T-helper 9 cell (primary cell): ENCODE results near the gene SERPINE1.

Experiments used
- DNase-seq: peaks from one replicate; pipeline ENCODE4 v3.0.0-alpha.2; 2020

The SERPINE1 gene

DNA sequence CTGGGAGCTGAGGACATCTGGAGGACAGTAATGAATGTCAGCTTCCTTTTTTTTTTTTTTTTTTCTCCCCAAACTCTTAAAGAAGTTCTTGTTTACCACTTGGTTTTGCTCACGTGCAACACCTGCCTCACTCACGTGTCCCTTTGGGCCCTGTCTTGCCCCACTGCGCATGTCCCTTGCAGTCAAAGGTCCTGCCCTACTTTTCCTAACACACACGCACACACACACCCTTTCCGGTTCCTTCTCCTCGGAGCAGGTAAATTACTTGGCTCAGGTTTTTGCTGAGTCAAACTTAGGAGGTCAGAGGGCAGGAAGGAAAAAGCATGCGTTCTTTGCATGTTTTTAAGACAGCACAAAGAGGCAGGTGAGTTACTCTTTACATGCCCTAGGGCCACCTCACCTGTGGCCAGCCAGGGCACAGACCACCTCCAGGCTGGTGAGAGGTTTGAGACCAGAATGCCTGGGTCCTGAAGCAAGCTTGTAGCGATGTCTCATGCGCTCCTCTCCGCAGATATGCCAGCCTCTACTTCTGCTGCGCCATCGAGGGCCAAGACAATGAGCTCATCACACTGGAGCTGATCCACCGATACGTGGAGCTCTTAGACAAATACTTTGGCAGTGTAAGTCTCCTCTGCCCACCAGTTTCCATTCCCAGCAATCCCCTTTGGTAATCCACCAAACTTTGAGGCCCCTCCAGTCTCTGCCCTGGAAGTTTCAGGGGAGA lies 30.1 kb downstream of the SERPINE1 start:
- DNase-seq = no peak

DNA sequence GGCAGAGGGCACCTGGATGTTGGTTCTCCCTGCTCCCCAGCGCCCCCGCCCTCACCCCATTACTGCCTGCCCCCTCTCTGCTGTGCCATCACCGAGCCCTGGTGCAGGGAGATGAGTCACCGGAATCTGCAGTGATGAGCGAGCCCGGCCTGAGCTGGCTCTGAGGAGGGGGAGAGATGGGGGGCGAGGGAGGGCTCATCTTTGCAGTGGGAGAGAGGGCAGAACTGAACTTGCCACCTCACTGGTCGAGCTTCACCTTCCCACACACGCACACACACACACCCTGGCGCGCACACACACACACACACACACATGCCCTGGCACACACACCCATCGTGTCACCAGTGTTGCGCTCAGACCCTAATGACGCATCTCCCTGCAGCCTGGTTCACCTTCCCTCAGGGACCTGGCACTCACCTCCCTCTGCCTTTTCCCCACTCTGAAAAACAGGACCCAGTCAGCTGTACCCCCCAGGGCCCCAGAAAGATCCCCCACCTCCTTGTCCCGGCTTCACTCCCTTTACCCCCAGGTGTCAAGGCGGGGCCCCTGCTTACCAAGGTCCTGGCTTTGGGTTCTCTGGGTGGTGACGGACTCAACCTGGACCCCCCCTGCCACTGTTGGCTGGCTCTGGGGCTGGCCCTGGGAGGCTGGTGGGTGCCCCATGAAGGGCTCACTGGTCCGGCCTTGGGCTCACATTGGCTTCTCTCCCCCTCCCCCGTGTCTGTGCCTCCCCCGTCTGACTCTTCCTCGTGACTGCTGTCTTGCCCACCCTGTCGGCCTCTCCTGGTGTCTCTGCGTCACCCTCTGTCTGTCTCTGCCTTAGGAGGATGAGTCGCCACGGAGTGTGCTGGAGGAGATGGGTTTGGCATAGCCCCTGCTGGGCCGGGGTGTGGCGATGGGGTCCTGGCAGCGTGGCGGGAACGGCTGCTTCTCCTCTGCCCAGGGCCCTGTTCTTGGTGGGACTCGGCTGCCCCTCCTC lies 33.1 kb downstream of the SERPINE1 start:
- DNase-seq = no peak

DNA sequence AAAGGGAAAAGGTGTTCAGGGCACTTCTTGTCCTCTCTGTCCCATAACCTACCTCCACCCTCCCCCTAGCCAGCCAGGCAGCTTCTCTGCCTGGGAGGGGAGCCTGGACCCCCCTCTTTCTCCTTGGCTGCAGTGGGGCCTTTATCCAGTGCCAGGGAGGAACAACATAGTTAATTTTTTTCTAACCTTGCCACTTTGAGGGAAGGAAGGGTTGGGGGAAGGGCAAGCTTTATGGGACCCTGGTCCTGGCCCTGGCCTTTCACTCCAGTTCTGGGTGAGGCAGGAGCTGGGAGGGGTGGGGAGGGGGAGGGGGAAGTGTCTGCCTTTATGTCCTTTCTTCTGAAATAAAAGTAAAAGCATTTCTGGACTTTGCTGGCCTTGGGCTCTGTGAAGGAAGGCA lies 34.0 kb downstream of the SERPINE1 start:
- DNase-seq = no peak

DNA sequence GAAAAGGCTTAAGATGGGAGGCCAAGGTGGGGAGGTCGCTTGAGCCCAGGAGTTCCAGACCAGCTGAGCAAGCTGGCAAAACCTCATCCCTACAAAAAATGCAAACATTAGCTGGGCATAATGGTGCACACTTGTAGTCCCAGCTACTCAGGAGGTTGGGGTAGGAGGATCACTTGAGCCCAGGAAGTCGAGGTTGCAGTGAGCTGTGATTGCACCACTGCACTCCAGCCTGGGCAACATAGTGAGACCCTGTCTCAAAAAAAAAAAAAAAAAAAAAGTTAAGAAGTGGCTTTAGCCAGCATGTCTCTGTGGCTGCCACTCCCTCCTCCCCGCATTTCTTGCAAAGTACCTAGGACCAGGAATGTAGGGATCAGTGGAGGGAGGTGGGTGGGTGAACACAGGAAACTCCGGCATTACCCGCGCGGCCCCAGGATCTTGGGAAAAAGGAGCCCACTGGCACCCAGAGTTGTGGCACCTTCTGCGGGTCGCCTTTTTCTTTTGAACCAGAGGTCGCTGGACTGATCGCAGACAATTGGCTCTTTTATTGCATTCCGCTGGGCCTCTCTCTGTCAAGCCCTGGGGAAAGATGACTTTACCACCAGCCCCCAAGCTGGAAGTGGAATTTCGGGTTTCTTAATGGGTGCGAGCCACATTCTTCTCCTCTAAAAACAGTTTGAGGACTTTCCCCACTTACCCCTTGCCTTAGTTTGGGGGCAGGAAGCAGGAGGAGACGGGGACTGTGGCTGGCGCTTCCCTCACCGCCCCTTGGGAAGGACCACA lies 35.0 kb downstream of the SERPINE1 start:
- DNase-seq = no peak

DNA sequence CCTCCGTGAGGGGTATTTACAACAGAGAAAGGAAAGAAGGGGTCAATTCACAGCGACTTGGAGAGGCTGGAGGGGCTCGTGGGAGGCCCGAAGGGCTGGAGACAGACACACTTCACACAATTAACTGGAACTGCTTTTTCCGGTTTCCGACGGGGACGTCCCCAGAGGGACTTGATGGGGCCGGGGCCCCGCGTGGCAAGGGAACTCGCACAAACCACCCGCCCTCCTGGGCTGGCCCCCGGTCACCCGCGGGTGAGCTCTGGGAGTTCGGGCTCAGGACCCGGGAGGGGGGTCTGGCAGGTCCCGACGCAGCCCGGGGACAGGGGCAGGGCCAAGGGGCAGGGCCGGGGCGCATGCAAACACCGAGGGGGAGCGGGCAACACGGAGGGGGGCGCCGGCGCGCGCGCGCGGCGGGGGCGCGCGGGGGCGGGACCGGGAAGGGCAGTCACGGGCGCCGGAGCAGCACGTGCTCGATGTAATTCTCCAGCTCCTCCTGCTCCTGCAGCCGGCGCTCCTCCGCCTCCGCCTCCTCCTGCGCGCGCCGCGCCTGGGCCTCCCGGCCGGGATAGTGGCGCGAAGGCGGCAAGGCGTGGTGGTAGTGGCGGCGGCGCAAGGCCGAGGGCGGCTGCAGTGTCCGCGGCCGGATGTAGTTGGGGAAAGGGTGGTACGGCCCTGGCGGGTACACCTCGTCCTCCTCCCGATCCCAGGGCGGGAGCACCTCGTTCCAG lies 35.8 kb downstream of the SERPINE1 start:
- DNase-seq = no peak

DNA sequence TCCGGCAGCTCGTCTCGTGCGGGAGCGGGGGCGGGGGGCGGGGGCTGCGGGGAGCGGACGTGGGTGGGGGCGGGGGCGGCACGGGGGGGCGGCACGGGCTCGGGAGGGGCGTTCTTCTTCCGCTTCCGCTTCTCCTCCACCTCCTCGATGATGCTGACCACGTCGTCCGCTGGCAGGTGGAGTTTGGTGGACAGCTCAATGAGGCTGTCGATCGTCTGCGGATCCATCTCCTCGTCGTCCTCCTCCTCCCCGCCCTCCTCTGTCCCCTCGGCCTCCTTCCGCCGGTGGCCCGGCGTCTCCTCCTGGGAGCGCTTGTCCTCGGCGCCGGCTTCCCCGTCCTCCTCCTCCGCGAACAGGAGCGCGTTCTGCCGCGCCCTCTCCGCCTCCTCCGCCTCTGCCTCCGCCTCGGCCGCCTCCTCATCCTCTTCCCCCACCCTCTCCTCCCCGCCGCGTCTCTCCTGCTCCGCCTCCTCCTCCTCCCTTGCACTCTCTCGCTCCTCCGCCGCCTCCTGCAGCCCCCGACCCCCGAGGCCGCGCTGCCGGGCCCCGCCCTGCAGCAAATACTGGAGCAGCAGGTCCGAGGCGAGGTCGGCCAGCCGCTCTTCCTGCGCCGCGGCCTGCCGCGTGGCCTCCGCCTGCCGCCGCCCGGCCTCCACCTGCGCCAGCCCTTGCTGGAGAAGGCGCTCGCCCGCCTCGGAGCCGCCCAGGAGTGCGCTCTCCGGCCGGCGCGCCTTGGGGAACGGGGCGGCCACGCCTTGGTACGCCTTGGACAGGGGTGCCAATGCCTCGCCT lies 36.6 kb downstream of the SERPINE1 start:
- no peak for DNase-seq

DNA sequence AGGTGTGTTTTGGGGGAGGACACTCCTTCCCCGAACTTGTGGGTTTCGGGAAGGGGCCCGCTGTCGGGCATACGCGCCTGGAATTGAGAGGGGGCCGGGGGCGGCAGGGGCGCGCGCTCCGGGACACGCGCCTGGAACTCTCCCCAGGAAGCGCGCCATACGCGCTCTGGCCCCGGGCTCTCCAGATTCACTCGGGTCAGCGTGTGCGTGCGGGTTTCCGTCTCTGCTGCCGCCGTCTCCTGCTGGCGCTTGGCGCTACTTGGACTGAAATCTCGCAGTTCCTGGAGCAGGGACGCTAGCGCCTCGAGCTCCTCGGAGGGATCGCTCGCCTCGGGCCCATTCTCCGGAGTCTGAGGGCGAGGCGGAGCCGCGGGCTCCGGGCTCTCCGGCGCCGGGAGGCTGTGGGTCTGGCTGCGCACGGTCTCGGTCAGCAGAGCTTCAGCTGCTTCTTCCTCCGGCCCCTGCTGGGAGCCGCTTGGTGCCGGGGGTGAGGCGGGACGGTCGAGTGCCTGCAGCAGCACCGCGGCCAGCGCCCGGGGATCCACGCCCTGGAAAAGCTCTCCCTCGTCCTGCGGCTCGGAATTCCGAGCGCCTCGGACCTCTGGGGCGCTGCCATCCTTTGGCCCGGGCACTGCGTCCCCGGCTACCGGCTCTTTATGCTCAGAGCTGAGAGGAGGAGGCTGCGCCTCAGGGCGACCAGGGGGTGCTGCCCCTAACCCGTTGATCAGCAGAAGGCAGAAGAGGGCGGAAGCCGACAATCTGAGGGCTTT lies 37.4 kb downstream of the SERPINE1 start:
- DNase-seq = no peak

DNA sequence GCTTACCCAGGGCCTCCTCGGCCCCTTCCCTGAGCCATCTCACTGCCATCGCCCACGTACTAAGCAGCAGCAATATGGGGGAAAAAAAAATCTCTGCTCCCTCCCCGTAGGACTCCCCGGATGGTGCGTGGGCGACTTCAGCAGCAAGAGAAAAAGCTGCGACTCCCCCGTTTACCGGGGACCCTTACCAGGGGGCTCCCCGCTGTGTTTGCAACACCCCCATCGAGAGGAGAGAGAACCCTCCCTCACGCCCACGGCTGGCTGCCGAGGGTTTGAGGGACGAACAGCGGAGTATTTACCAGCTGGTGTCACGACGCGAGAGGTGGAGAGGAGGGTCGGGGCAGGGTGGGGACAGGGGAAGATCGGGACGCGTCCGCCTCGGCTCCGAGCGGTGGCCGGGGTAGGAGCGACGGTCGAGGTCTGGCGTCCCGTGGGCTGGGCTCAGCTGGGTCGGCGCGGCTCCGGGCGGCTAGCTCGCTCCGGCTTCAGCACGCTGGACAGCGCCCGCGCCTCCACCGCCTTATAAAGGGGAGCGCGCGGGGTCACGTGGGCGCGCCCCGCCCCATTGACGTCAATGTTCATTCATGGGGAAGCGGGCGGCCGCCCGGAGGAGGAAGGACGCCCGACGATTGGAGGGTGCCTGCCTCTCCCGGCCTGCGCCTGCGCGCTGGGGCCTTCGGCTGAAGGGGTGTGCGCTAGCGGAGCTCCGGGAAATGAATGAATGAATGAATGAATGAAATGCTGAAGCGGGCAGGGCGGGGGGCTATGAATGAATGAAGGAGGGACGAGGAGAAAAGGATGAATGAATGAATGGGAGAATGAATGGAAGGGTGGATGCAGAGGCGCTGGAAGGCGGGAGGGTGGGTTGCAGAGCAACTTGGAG lies 38.4 kb downstream of the SERPINE1 start, which contains the start of gene VGF:
Gene VGF (minus strand): TSS at position 495 of the 883 bp plus-strand sequence. CDS start 726 bp downstream, outside the sequence.
- DNase-seq = peak; percentile 91

DNA sequence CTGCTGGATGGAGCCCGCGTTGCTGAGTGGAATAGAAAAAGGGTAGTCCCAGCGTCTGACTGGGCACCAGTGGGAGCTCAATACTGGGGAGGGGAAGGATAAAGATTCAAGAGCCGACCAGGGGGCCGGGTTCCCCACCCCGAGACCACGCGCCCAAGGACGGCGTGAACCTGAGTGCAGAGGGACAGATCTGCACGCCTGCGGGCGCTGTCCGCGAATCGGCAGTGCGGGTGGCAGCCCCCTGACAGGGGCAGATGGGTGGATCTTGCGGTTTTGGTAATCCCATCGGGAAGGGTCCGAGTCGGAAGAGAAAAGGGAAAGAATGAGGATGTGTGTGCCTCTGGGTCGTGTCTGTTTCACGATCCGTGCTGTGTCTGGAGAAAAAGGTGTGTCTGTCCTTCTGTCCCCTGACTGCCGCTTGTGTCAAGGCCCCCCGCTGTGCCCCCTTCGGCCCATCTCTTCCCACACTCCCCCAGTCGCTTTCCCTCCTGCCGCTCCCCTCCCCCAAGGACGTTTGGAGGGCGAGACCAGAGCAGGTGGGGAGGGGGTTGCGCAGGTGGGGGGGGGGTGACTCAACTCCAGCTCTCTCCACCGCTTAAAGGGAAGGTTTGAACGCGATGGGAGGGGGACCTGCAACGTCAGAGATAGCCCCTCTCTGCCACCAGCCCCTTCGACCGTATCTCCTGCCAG lies 39.2 kb downstream of the SERPINE1 start:
- DNase-seq = no peak

DNA sequence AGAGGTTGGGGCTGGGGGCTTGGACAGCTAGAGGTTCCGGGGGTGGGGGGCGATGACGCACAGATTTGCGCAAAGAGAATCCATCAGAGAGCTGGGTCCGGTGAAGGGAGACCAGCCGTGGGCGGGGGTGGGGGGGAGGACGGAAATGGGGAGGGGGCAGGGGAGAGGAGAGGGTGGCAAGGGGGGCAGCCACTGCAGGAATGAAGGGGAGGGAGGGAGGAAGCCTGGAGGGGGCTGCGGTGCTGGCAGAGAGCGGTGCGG lies 39.7 kb downstream of the SERPINE1 start:
- DNase-seq = no peak

DNA sequence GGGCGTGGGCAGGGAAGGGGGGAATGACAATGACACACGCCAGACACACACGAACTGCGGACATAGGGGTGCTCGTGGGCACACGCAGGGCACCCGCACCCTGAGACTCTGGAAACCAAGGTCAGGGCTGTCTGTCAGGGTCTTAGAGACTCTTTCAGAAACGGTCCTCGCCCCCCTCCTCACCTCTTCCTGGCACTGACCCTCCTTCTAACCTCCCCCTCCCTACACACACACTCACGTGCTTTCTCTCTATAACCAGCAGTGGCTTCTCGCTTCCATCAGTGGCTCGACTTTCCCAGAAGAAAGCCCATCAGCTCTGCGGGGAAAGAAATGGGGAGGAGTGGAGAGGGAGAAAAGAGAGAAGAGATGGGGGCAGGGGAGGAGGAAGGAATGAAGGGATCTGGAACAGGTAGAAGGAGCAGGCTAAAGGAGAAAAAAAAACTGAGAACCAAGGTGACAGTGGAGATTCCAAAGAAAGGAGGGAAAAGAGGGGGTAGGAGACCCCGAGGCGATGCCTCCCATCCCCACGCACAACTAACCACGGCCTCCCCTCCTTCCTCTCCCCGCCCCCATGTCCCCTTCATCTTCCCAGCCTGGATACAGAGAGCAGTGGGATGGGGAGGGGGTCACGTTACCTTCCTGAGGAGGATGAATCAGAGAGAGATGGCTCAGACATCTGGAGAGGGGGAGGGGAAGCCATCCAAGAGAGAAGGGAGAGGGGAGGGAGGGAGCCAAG lies 40.2 kb downstream of the SERPINE1 start:
- no peak for DNase-seq

DNA sequence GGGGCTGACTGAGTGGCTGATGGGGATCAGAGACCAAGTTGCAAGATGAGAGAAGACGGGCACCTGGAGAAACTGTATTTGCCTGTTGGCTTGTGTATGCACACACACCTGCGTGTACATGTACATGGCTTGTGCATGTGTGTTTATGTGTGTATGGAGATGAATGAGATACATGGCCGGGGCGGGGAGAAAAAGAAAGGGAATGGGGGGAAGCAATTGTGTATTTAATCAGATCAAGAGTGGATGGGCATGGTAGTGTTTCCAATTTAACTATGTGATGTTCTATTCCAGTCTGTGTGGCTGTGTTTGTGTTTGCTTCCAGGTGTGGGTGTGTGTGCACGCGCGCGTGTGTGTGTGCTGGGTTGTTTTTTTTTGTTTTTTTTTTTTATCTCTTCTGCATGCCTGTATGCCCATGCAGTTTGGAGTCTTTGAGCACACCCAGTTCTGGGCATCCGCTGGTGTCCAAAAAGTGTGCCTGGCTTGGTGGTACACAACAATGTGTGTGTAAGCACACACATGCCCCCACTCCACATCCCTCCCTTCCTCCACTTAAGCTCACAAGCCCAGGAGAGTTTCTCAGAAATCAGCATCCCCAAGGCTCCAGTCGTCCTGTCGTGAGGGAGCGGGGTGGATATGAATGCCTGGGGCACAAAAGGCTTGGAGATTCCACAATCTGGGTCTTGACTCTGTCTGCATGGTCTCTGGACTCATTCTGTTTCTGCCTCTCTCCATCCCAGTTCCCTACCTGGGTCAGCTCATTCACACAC lies 40.9 kb downstream of the SERPINE1 start:
- no peak for DNase-seq

DNA sequence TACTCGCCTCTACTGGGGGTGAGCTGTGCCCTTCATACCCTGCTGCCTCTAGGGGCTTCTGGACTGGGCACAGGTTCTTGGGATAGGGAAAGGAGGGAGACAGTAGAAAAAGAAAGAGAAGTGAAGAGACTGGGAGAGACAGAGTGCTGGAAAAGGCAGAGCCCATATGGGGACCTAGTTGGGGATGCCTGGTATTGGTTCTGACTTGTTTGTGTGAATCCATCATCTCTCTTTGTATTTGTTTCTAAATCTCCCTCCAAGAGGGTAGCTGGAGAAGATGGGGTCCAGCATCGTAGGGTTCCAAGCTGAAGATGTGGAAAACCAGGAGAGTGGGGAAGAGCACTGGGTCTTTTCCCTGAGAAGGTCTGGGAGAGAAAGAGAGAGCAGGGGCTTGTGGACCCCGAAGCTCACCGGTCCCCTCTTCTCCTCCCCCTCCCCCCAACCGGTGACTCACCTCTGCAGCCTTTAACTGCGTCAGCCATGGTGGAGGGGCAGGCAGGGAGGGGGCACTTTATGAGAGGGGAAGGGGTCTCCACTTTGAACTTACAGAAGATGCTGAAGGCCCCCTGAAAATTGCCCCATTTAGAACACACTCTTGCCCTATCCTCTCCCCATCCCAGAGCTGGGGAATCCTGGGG lies 41.6 kb downstream of the SERPINE1 start:
- DNase-seq = no peak

DNA sequence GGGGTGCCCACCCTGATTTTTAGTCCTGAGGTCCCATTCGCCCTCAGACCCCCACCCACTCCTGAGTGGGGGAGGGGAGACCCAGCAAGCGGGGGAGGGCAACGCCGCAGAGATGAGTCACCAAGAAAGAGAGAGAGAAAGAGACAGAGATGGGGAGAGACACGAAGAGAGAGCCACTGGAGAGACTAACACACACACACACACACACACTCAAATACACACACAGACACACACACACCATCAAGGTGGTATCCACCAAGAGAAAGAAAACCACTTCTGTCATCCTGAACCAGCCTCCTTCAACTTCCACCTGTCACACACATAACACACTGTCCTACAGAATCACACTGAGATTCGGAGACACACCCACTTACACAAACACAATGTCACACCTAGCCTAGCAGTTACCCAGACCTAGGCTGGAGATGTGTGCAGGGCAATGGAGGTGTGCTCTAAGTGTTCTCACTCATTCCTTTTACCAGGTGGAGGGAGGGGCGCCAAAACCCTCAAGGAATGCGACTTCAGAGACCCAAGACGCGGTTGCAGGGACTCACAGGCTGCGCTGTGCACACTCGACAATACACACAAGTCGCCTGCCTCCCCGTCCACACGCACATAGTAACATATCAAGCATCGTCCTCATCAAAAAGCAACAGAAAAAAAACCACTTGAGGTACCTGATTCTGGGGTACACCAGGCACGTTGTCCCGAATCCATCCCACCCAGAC lies 42.4 kb downstream of the SERPINE1 start:
- DNase-seq = no peak

DNA sequence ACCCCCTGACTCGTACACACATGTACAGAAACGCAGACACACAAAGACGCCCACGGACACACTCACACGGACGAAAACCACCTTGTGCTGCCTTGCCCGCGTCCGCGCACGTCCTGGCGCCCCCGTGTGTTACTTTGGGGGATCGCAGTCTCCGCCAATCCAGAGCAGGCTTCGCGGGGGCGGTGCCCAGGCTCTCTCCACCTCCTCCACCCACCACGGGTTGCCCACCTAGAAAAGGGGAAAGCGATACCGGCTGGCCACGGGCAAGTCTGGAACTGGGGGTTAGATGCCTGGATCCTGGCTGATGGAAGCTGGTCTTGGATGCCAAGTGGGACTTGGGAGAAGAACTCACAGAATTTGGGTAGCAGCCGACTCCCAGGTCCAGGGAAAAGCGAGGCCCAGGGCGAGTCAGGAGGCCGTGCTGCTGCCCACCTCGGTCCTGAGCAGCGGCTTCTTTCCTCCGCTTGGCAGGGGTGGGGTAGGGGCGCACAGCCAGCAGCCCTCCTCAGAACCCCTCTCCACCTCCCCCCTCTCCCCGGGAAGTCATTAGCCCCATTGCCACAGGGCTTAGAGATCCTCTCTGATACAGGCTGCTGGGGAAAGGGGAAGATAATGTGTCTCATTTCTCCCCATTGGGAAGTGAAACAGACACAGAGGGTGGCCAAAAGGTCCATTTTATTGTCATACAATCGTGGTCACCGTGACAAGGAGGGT lies 43.1 kb downstream of the SERPINE1 start:
- peak; percentile 78 for DNase-seq
